SH-SY5Y (cell line): ENCODE data around the gene CDK10.

Experiments used
- GATA2 ChIP-seq: IDR thresholded peaks from 2 replicates; pipeline ENCODE4 v1.6.1; 2011; ENCODE audit warnings: mild to moderate bottlenecking, low read depth, low read length
- GATA3 ChIP-seq: IDR thresholded peaks from 2 replicates; pipeline ENCODE4 v1.6.1; 2011; ENCODE audit warnings: low read depth, mild to moderate bottlenecking, low read length, moderate library complexity

The CDK10 gene

GRCh38 chr16:89657442-89658220 is 28.9 kb upstream of the CDK10 start, which contains the start of the genes CHMP1A and SPATA33:
CHMP1A (minus strand) TSS chr16:89657708; CDS start chr16:89657588, 120 bp downstream.
SPATA33 (plus strand) TSS chr16:89657836; CDS start chr16:89657912, 76 bp downstream.
- TF ChIP-seq GATA2 (no peak), GATA3 (no peak)

- TF ChIP-seq GATA3 (no peak), GATA2 (no peak)
These were observed 28.1 kb upstream of the CDK10 start for GRCh38 chr16:89658221-89658879.

GRCh38 chr16:89660146-89660545 is 26.3 kb upstream of the CDK10 start:
- no peak for TF ChIP-seq GATA2

GRCh38 chr16:89661215-89661614 is 25.3 kb upstream of the CDK10 start:
- TF ChIP-seq GATA3 (no peak), GATA2 (no peak)

- no peak for TF ChIP-seq GATA2
- no peak for TF ChIP-seq GATA3
These were observed 18.9 kb upstream of the CDK10 start for GRCh38 chr16:89667633-89668032.

- TF ChIP-seq GATA2 (no peak), GATA3 (no peak)
These were observed 17.7 kb upstream of the CDK10 start for GRCh38 chr16:89668790-89669158.

- no peak for TF ChIP-seq GATA3
- TF ChIP-seq GATA2: no peak
These were observed 16.7 kb upstream of the CDK10 start for GRCh38 chr16:89669755-89670154.

- TF ChIP-seq GATA2 (no peak), GATA3 (no peak)
These were observed 15.7 kb upstream of the CDK10 start for GRCh38 chr16:89670496-89671431.

- no peak for TF ChIP-seq GATA3
- no peak for TF ChIP-seq GATA2
These were observed 14.1 kb upstream of the CDK10 start for GRCh38 chr16:89672177-89672941.

GRCh38 chr16:89678258-89678657 is 8.2 kb upstream of the CDK10 start:
- no peak for TF ChIP-seq GATA3
- TF ChIP-seq GATA2: no peak

- TF ChIP-seq GATA2 (no peak), GATA3 (no peak)
These were observed 573 bp upstream of the CDK10 start for GRCh38 chr16:89685916-89686315.

GRCh38 chr16:89687092-89687940 is 827 bp downstream of the CDK10 start:
- no peak for TF ChIP-seq GATA2
- no peak for TF ChIP-seq GATA3

- no peak for TF ChIP-seq GATA2
- TF ChIP-seq GATA3: no peak
These were observed 1.9 kb downstream of the CDK10 start for GRCh38 chr16:89688395-89688794.
